H7 (cell line): ENCODE results near the gene ZFAND3. TPM values are rescaled to one million over a fixed set of nuclear protein-coding genes. Genes with fewer than 3 reads are reported as not detected.
"Not testable (repeated sequence)": the region's sequence is repeated elsewhere in the genome, so short reads cannot be mapped to it uniquely, and the experiment has no call there.

Experiments
- DNase-seq: peaks from one replicate; pipeline ENCODE4 v3.0.0; 2012
- H3K27me3 ChIP-seq: 2 replicates; pipeline ENCODE4 v1.6.0; 2011; ENCODE audit warnings: mild to moderate bottlenecking, low read length; ENCODE audit not compliant: control insufficient read depth, insufficient read depth
- H3K36me3 ChIP-seq: replicated peaks from 2 replicates; pipeline ENCODE4 v1.5.1; 2011; ENCODE audit warnings: low read length; ENCODE audit not compliant: control insufficient read depth, insufficient read depth
- H3K4me3 ChIP-seq: 2 replicates; pipeline ENCODE4 v1.5.1; 2011; ENCODE audit warnings: low read depth, mild to moderate bottlenecking, control low read depth, low read length, moderate library complexity; ENCODE audit not compliant: insufficient read depth
- total RNA-seq: library from RNA; depleted of rRNA; stranded (reverse); fragments of >200 nt; shearing (Covaris generic); gene quantifications from 2 replicates; pipeline ENCODE4 v1.2.3, GENCODE V29; 2014

ZFAND3 gene
- total RNA-seq, 1 experiment from 2014 or later: 17.1 TPM

DNA sequence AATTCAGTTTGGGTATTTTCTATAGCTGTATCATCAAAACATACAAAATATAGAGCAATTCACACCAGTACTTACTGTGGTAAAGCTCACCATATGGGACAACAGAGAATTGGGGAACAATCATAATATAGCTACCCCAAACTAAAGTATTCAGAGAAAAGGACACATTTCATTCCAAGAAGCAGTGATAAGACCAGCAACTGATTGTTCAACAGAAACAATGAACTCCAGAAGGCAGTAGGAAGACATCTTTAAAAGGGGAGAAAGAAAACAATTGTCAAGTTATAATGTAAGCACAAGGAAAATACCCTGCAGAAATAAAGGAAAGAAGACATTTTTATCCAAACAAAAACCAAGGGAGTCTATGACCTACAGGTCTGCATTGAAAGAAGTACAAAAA, 210.9 kb downstream of the ZFAND3 start:
- Histone ChIP-seq H3K27me3 (no peaks in the 10 kb centered on the region), H3K4me3 (no peak overlapping the region), H3K36me3 (no peaks in the 10 kb centered on the region)
- DNase-seq: no peak

DNA sequence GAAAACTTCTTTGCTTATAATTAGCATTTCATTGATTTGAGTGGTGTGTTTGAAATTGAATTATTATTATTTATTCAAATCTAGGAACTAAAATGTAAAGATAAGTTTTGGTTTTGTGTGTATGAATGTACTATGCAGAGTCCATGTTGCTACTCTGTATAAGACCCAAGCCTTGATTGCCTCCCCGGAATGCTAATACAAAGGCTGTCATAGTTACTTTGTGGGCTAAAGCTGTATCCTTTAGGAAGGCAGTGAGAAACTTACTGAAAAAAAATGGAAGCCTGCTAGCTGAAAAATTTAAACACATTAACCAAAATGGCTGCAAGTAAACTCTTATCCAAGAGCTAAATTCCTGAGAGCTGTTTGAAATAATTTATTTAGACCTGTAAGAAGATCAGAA, 213.3 kb downstream of the ZFAND3 start:
- DNase-seq: no peak
- Histone ChIP-seq H3K36me3 (no peaks in the 10 kb centered on the region), H3K4me3 (no peak overlapping the region), H3K27me3 (no peaks in the 10 kb centered on the region)

DNA sequence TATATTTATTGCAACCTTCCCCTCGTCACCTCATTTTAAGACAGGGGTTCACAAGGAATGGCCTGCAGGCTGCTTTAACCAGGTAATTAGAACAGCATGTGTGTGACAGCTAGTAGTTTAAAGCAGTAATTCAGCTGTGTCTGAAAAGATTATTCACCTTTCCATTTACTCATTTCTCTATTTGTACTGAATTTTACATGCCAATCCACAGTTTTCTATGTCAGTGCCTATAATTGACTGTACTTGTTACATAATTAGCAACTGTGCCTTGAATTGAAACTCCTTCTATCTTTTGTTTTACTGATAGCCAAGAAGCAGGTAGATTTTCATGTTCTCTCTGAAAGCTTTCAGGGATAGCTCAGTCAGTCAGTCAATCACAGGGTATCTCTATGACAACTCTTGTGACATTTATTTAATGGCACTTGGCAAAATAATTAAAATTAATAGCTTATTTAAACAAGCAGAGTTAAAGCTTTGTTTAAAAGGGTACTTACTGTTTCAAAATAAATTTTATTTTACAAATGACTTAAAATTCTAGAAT, 214.0 kb downstream of the ZFAND3 start:
- no peaks in the 10 kb centered on the region for H3K27me3 ChIP-seq
- no peak overlapping the region for H3K4me3 ChIP-seq
- DNase-seq: no peak
- no peaks in the 10 kb centered on the region for H3K36me3 ChIP-seq

DNA sequence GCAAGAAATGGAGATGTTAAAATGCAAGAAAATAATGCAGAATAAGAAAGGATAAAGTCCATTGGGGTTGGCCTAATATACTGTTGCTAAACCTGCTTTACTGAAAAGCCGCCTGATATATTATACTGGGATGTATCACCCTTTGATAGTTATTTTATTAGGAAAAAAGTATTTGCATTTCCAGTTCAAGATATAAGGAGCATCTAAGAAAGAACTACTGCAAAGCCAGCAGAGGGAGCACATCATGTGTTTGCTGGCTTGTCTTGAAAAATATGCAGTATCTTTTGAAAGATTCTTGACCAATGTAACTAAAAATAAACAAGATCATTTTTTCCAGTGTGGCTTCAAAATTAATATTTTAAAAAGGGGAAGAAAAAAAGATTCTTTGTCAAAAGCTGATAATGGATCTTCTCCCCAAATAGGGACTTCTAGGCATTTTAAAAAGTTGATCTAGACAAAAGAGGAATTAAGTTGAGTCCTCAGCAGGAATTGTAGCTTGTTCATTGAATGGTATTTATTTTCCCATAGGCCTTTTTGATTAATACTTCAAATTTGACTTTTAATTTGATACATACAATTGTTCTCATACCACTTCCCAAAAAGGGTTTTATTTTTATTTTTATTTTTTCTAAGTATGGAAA, 214.9 kb downstream of the ZFAND3 start:
- DNase-seq: no peak
- no peaks in the 10 kb centered on the region for H3K27me3 ChIP-seq
- H3K36me3 ChIP-seq: no peaks in the 10 kb centered on the region
- no peak overlapping the region for H3K4me3 ChIP-seq

DNA sequence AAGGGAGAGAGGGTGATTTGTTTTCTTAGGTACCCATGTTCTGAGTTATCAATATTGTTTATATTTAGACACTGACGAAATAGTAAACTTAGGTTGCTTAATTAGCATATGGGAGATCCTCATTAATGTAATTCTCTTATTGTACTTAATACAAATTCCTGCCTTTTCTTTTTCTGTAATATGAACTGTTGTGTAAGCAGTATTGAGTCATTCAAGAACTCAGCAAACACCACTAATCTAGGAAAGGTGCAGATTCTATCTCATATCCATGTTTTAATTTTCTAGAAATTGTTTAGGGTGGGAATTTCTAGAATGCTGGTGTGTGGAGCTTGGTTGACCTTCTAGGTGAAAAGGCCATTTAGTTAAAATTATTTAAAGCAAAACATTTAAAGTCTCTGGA, 216.0 kb downstream of the ZFAND3 start:
- no peaks in the 10 kb centered on the region for H3K36me3 ChIP-seq
- no peak overlapping the region for H3K4me3 ChIP-seq
- DNase-seq: no peak
- no peaks in the 10 kb centered on the region for H3K27me3 ChIP-seq

DNA sequence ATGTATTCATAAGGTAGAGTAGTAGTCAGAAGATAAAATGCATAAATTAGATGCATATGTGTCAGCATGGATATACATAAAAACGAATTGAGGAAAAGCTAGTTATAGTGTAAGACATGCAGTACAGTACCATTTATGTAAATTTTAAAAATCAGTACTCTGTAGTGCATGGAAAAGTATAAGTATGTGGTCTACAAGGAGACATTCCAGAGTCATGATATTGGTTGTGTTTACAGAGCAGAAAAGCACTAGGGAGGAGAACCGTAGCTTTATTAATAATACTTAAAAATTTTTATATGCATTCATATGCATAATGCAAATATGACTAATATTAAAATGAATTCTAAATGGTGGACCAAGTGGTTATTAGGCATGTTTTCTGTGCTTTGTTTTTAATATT, 220.0 kb downstream of the ZFAND3 start:
- no peak overlapping the region for H3K4me3 ChIP-seq
- no peaks in the 10 kb centered on the region for H3K27me3 ChIP-seq
- H3K36me3 ChIP-seq: no peaks in the 10 kb centered on the region
- no peak for DNase-seq

DNA sequence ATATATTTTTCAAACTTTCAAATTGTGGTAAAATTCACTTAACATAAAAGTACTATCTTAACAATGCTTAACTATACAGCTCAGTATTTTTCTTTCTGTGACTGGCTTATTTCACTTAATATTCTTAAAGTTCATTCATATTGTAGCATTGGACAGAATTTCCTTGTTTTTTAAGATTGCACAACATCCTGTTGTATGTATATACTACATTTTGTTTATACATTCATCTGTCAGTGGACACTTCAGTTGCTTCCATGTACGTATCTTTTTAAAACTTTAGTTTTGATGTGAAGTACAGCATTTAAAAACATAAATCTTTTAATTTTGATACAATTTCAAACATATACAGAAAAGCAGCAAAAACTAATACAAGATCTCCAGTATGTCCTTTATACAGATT, 220.7 kb downstream of the ZFAND3 start:
- DNase-seq: no peak
- no peak overlapping the region for H3K4me3 ChIP-seq
- no peaks in the 10 kb centered on the region for H3K36me3 ChIP-seq
- no peaks in the 10 kb centered on the region for H3K27me3 ChIP-seq

DNA sequence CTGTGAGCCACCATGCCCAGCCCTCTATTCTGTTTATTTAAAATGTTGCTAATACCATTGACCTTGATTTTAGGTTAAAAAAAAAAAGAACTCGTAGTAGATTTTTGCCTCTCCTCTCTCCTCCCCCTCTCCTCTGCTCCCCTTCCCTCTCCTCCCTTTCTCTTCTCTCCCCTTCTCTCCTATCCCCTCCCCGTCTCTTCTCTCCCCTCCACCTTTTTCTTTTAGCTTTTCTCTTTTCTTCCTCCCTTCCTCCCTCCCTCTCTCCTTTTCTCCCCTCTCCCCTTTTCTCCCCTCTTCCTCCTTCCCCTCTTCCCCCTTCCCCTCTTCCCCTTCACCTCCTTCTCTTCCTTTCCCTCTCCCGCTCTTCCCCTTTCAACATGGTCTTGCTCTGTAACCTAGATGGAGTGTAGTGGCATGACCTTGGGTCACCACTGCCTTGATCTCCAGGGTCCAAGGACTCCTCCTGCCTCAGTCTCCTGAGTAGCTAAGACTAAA, 223.8 kb downstream of the ZFAND3 start:
- H3K36me3 ChIP-seq: no peaks in the 10 kb centered on the region
- H3K4me3 ChIP-seq: no peak overlapping the region
- H3K27me3 ChIP-seq: no peaks in the 10 kb centered on the region
- DNase-seq: no peak

DNA sequence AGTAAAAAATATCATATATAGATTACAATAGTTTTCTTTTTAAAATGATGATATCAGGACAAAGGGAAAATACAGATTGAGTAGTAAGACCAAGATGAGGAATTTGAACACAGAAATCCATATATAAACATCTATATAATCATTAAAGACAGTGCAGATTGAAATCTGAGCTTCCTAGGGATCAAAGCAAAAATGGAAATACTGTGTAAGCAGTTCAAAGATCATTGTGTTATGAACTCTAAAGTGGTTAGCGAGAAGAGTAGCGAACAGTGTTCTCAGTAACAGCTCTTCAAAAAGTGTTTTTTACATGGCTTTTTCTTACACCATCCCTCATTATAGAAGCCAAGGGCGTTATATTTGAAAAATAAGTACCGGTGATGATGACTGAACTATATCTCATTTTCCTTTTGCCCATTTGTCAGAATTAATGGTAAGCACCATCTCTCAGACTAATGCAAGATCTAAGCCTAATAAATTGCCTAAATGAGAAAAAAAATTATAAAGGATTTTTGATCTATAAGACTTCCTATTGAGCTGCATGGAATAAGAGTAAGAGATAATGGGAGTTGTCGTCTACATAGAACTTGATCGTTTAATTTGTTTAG, 226.3 kb downstream of the ZFAND3 start:
- no peak for DNase-seq
- H3K4me3 ChIP-seq: no peak overlapping the region
- no peaks in the 10 kb centered on the region for H3K27me3 ChIP-seq
- no peaks in the 10 kb centered on the region for H3K36me3 ChIP-seq

DNA sequence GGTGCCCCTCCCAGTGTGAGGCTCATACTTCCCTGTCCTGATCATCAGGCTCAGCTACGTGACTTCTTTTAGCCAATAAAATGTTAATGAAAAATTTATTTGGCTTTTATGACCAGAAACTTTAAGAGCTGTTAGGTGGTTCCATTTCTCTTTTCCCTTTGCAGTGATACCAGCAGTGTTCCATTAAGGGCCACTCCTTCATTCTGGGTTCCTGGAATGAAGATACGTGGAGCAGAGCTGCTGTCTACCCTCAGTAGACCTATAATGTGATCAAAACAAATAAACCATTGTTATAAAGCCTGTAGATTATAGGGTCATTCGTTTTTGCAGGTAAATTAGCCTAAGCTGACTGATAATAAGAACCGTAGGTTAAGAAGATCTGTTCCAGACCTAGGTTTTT, 228.0 kb downstream of the ZFAND3 start:
- no peak overlapping the region for H3K4me3 ChIP-seq
- DNase-seq: no peak
- no peaks in the 10 kb centered on the region for H3K27me3 ChIP-seq
- no peaks in the 10 kb centered on the region for H3K36me3 ChIP-seq

DNA sequence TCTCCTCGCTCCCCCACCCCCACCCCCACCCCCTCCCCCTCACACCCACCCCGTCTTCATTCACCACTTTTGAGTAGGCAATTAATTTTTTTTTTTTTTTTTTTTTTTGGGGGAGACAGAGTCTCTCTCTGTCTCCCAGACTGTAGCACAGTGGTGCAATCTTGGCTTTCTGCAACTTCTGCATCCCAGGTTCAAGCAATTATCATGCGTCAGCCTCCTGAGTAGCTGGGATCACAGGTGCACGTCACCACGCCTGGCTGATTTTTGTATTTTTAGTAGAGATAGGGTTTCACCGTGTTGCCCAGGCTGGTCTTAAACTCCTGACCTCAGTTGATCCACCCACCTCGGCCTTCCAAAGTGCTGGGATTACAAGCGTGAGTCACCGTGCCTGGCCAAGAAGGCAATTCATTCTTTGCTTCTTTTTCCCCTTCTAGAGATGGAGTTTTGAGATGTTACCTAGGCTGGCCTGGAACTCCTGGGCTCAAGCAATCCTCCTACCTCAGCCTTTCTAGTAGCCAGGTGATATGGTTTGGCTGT, 230.4 kb downstream of the ZFAND3 start:
- H3K36me3 ChIP-seq, H3K27me3 ChIP-seq, DNase-seq, H3K4me3 ChIP-seq: not testable (repeated sequence)

DNA sequence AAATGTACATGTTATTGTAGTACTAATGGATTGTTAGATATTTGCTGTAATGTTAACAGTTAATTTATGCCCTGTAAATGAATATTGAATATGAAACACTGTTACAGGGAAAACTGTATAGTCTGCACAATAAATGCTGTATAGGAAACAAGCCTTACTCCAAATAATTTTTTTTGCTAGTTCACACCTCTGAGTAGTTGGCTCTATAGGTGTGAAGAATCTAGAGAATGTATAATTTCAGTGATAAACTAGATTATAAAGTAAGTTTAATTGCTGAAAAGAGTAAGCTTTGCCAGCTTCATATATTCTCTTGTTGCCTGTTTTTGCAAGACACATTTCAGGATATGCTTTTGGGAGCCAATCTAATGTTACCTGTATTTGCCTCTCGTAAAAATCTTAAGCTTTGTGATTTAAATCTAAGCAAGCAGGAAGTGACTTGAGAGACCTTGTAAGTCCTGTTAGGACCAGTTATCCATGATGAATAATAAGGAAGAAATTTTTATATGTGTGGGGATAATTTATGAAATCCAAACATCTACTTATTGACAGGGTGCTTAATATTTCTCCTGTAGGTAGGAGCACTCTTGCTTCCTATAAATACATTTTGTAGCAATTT, 232.4 kb downstream of the ZFAND3 start:
- no peaks in the 10 kb centered on the region for H3K27me3 ChIP-seq
- DNase-seq: no peak
- no peaks in the 10 kb centered on the region for H3K36me3 ChIP-seq
- no peak overlapping the region for H3K4me3 ChIP-seq

DNA sequence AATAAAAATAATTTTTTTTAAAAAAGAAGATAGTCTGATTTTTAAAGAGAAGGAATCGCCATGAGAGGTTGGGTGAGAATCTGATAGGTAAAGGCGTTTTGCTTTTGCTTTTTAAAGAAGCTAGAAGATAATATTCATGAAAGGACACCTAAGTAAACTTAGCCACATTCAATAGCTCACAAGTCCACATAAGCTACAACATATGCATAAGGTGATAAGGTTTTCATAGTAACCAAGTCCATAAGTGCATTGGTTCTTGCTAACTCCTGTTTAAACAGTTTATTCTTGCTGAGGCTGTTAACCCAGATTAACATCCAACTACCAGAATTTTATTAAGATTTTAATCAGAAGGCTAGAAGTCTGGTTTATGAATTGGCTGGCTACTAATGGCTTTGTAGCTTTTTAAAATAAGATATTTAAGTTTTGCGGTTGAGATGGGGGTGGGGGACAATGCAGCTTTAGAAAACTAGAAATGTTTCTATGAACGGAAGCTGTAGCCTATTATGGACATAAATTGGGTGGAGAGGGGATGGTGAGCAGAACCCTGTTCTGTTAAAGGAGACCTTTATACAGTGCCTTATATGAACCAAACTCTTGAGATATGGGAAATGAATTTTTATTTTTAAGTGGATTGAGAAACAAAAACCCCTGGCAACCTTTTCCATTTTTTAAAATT, 235.1 kb downstream of the ZFAND3 start:
- no peak for DNase-seq
- Histone ChIP-seq H3K27me3 (no peaks in the 10 kb centered on the region), H3K4me3 (no peak overlapping the region), H3K36me3 (no peaks in the 10 kb centered on the region)

DNA sequence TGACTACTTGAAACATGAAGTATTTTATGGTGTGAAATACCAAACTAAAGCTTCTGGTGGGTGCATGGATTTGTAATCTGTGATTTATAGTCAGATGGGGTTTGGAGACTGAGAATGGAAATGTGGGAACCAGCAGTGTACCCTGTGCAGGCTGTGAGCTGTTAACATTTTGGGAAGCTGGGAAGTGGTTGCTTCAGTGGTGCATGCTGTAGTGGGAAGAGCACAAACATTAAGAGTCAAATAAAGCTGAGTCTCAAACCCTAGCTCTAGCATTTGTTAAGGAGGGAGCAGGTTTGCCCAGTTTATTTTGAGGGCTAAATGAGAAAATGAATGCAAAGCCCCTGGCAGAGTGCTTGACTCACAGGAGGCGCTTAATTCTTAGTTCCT, 235.7 kb downstream of the ZFAND3 start:
- Histone ChIP-seq H3K36me3 (no peaks in the 10 kb centered on the region), H3K27me3 (no peaks in the 10 kb centered on the region), H3K4me3 (no peak overlapping the region)
- no peak for DNase-seq
